IPS-20b (cell line): ENCODE data around the gene SMYD3.

Source experiments
- H3K27ac ChIP-seq: one replicate; pipeline ENCODE4 v1.5.1; 2013; ENCODE audit warnings: low read length
- H3K27me3 ChIP-seq: 2 replicates; pipeline ENCODE4 v1.6.1; 2013; ENCODE audit warnings: mild to moderate bottlenecking, low read length, inconsistent platforms; ENCODE audit not compliant: insufficient read depth
- H3K36me3 ChIP-seq: 2 replicates; pipeline ENCODE4 v1.6.1; 2013; ENCODE audit warnings: low read depth, mild to moderate bottlenecking, inconsistent platforms, low read length, moderate library complexity; ENCODE audit not compliant: insufficient read depth
- H3K4me1 ChIP-seq: 2 replicates; pipeline ENCODE4 v1.6.1; 2013; ENCODE audit warnings: mild to moderate bottlenecking, control low read depth, inconsistent platforms, low read length, moderate library complexity; ENCODE audit not compliant: insufficient read depth
- H3K4me3 ChIP-seq: 2 replicates; pipeline ENCODE4 v1.5.1; 2013; ENCODE audit warnings: mild to moderate bottlenecking, low read length, inconsistent platforms
- H3K9ac ChIP-seq: 2 replicates; pipeline ENCODE4 v1.6.1; 2013; ENCODE audit warnings: low read depth, mild to moderate bottlenecking, inconsistent platforms, low read length, moderate library complexity
- H3K9me3 ChIP-seq: 2 replicates; pipeline ENCODE4 v1.6.1; 2013; ENCODE audit warnings: mild to moderate bottlenecking, low read depth, low read length, inconsistent platforms; ENCODE audit not compliant: insufficient read depth

Gene SMYD3

DNA sequence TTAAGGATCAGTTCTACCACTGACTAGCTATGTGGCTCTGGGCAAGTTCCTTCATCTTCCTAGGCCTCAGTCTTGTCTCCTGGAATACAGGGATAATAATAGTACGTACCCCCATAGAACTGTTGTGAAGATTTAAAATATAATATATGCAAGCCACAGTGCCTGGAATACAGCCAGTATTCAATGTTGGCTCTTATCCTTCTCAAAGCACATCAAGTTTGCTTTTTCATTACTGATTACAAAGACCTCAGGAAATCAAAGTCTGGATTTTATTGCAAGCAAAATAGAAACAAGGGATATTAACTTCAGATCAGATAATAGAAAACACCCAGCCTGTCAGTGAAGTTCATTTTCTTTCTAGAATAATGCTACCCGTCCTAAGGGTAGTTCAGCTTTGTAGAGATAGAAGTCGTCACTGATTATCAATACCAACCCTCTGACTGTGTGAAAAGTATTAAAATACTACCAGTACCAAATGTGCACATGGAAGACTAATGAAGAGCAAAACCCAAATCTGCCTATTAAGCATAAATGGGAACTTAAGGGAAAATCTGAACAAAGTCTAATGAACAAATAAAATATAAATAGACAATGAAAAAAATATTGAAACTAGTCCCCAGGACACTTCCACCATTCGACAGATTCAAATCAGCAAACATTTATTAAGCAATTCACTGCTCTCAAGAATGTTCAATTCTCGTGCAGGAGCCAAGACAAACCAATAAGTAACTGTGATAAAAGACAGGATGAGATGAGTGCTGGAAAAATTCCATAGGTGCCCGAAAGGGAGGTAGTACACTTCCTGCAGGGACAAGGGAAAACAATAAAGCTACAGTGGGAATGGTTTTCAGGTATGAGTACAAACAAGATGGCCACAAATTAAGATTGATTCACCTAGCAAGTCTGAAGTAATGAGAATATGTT, 206.2 kb downstream of the SMYD3 start:
- no peak overlapping the region for H3K9ac ChIP-seq
- H3K36me3 ChIP-seq: no peaks in the 10 kb centered on the region
- H3K27me3 ChIP-seq: no peaks in the 10 kb centered on the region
- no peak overlapping the region for H3K4me3 ChIP-seq
- no peak overlapping the region for H3K27ac ChIP-seq
- H3K4me1 ChIP-seq: peaks cover 9% of the 10 kb centered on the region; the same call in 1 of the 2 replicates
- H3K9me3 ChIP-seq: no peaks in the 10 kb centered on the region

DNA sequence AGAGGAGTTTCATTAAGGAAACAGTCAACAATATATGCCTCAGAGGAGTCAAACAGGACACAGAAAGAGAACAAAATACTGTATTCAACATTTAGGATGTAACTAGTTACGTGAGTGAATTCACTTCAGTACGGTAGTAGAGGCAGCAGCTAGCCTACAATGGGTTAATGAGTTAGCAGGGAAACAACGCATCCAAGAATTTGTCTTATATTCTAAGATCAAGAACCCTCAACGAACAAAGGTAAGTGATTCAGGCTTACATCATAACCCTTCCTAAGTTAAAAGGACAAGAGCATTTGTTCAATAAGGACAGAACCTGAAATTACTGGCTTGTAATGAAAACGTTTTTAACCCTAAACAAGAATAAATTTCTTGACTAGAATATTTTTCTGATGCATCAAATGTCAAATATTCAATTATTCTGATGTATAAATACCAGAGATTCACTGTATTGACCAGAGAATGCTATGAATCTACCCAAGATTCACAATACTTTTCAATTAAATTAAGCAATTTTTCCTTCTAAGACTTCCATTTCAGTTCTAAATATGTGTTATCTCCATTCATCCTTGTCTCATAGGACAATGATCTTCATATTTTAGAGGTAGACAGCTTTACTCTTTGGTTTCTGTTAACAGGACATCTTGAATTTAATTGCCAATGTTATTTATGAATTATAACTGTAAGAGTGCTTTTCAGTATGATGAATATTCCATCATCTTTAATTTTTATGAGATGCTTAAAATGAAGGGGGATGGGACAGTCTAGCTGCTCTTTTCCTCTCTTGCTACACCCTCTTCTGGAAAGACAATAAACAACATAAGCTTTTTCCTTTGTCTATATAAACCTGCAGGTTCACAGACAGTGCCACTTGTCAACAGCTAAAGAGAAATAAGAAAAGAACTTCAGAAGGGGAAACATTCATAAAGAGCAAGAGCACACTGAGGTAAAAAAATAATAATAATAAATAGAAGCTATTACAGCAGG, 209.5 kb downstream of the SMYD3 start:
- no peaks in the 10 kb centered on the region for H3K36me3 ChIP-seq
- H3K4me3 ChIP-seq: no peak overlapping the region
- no peak overlapping the region for H3K9ac ChIP-seq
- H3K4me1 ChIP-seq: peaks cover 2% of the 10 kb centered on the region; the same call in 1 of the 2 replicates
- no peaks in the 10 kb centered on the region for H3K27me3 ChIP-seq
- H3K9me3 ChIP-seq: no peaks in the 10 kb centered on the region
- H3K27ac ChIP-seq: no peak overlapping the region

DNA sequence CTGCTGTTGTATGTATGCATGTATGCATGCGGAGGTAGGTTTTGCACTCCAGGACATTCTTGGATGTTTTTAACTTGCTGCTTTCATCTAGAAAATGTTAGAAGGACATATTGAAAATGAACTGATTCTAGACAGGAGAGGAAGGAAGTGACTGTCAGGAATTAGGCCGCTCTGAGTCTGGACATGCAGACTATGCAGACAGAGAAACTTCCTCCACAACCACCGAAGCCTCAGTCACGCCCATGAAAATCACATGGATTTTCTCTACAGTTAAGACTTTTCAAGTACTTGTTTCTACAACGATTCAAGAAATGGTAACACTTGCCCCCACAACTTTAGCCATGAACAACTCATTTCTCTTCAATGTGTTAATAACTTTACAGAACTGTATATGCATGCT, 211.1 kb downstream of the SMYD3 start:
- Histone ChIP-seq H3K27me3 (no peaks in the 10 kb centered on the region), H3K9ac (no peak overlapping the region), H3K36me3 (no peaks in the 10 kb centered on the region), H3K27ac (no peak overlapping the region), H3K9me3 (no peaks in the 10 kb centered on the region), H3K4me3 (no peak overlapping the region), H3K4me1 (peaks cover 2% of the 10 kb centered on the region; the same call in 1 of the 2 replicates)

DNA sequence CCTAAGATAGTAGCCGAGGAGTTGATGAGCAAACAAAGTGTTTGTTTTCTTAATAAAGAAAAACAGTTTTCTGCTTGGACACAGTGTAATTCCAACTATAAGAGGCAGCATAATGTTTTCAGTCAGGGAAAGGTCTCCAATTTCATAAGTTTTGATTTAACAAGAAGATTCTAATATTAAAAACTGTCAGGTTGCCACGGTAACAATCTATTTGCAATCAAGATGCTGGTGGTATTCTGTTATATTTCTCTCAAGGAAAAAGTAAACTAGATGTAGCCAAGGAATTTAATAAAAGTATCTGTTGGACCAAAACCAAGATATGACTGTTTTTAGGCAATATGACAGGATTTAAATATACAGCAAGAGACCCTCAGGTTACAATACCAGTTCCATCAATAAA, 211.7 kb downstream of the SMYD3 start:
- Histone ChIP-seq H3K4me1 (peaks cover 2% of the 10 kb centered on the region; the same call in 1 of the 2 replicates), H3K27me3 (no peaks in the 10 kb centered on the region), H3K27ac (no peak overlapping the region), H3K36me3 (no peaks in the 10 kb centered on the region), H3K4me3 (no peak overlapping the region), H3K9me3 (no peaks in the 10 kb centered on the region), H3K9ac (no peak overlapping the region)

DNA sequence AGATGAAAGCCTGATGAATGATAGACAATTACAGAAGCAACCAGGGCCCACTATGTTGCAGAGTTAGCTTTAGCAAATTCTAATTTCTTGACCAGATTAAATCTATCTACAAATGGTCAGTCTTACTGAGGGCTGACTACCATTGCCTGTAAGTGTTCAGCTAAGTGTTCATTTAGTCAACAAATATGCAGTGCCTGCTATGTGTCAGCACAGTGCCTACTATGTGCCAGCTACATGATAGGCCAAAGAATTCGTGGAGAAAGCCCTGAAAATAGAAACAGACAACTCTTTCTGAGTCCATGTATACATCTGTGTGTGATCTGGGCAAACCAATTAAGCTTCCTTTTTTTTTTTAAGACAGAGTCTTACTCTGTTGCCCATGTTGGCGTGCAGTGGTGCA, 212.8 kb downstream of the SMYD3 start:
- Histone ChIP-seq H3K27ac (no peak overlapping the region), H3K27me3 (no peaks in the 10 kb centered on the region), H3K4me1 (peaks cover 2% of the 10 kb centered on the region; the same call in 1 of the 2 replicates), H3K36me3 (no peaks in the 10 kb centered on the region), H3K9me3 (no peaks in the 10 kb centered on the region), H3K4me3 (no peak overlapping the region), H3K9ac (no peak overlapping the region)

DNA sequence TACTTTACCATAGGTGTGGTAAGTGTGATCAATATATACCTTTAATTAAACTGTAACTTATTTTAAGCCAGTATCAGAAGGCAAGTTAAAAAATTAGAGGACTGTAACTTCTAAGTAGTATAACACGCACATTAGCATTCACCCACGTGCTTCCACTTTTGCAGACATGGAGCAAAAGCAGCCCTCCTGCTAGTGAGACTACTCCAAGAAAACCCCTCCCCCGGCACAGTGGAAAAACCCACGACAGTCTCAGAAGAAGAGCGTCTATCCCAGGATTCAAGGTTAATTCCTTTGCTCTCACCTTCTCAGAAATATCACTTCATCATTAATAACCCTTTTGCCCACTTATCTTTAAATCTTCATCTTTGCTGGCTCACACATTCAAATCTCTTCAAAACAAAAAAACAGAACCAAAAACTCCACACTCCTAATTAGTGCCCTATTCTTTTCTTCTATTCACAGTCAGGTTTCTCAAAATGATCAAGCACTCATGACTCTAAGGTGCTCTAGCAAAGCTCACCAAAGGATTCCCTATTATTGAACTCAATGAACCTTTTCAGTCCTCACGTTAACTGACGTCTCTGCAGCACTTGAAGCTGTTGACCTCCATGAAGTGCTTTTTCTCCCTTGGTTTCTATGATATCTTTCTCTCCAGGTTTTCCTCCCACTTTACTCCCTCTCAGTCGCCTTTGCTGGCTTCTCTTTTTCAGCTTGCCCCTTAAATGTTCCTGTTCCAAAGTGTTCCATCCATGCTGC, 213.5 kb downstream of the SMYD3 start:
- Histone ChIP-seq H3K36me3 (no peaks in the 10 kb centered on the region), H3K9me3 (no peaks in the 10 kb centered on the region), H3K9ac (no peak overlapping the region), H3K27ac (no peak overlapping the region), H3K4me1 (peaks cover 2% of the 10 kb centered on the region; the same call in 1 of the 2 replicates), H3K27me3 (no peaks in the 10 kb centered on the region), H3K4me3 (no peak overlapping the region)

DNA sequence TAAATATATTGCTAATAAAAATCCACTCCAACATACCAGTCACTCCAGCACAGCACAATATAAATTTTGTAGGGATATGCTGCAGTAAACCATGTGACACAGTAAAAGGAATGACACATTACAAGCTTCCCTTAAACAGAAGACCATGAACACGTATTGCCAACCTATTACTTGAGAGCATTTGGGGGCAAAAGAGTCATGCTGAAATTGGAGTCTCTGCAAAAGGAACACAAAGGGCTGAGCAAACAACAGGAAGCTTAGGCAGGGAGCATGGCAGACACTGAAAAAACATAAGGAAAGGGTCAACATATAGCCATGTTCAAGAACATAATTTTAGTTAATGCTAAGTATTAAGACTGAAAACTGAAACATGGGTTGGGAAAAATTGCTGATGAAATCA, 214.5 kb downstream of the SMYD3 start:
- H3K36me3 ChIP-seq: no peaks in the 10 kb centered on the region
- H3K4me1 ChIP-seq: peaks cover 2% of the 10 kb centered on the region; the same call in 1 of the 2 replicates
- no peak overlapping the region for H3K9ac ChIP-seq
- H3K9me3 ChIP-seq: no peaks in the 10 kb centered on the region
- no peak overlapping the region for H3K4me3 ChIP-seq
- no peaks in the 10 kb centered on the region for H3K27me3 ChIP-seq
- no peak overlapping the region for H3K27ac ChIP-seq

DNA sequence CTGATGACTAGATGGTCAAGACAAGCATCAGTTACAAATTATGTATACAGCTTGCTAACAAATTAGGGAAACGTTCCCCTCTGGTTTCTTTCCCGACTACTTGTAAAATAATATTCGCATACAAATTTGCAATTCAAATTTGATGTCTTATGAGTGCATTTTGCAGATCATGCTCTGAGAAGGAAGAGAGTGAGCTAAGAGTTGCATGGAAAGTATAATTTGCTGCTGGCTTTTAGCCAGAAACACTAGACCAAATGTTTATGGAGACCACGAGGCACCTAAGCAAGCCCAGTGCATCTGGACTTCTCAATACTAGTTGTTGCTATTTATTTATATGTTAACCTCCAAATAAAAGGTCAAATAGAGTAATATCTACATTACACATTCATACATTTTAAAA, 216.0 kb downstream of the SMYD3 start:
- no peaks in the 10 kb centered on the region for H3K27me3 ChIP-seq
- no peak overlapping the region for H3K4me3 ChIP-seq
- H3K9me3 ChIP-seq: no peaks in the 10 kb centered on the region
- H3K36me3 ChIP-seq: no peaks in the 10 kb centered on the region
- H3K4me1 ChIP-seq: peaks cover 2% of the 10 kb centered on the region; the same call in 1 of the 2 replicates
- H3K9ac ChIP-seq: no peak overlapping the region
- no peak overlapping the region for H3K27ac ChIP-seq

DNA sequence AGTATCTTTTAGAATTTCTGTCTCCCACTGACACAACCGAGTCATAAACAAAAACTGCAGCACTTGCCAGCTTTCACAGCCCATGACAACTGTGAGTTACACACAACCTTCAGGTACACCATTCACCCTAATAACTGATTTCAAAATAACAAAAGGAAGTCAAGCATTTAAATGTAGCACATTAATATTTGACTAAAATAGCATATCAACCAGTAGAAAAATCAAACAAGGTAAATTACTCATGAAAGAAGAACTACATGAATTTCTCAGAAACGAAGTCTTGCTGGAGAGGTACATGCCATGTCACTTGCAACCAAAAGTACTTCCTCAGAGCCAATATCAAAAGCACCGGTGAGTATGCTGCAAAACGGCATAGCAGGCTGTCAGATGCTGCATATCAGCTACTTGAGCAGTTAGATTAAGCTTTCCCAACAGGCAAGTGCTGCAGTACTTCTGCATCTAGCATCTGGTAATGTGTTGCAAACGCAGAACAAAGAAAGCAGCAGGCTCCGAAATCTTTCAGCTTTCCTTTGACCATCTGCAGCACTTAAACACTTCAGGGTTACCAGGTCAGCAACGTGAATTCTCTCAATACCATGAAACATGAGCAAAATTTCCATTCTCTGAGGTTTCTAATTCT, 223.2 kb downstream of the SMYD3 start:
- Histone ChIP-seq H3K4me1 (0 out of 2 replicates have a peak, but pooled peaks cover 3% of the 10 kb centered on the region), H3K9me3 (no peaks in the 10 kb centered on the region), H3K27me3 (no peaks in the 10 kb centered on the region), H3K4me3 (no peak overlapping the region), H3K36me3 (no peaks in the 10 kb centered on the region), H3K9ac (no peak overlapping the region), H3K27ac (no peak overlapping the region)

DNA sequence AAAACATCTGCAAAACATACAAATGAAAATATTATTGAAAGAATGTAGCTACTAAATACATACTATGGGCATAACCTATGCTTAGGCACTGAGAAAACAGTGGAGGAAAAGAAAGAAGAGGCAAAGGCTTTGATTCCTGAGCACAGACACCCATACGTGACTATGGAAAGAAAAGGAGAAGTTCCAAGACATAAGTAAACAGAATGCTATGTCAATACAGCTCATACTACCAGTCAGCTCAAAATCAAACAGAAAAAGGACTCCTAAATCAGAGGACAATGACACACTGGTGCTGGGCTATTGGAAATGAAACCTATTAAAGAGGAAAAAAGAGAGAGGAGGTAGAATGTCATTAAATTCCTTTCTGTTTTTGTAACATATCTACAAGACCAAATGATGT, 225.4 kb downstream of the SMYD3 start:
- no peaks in the 10 kb centered on the region for H3K36me3 ChIP-seq
- H3K4me1 ChIP-seq: 0 out of 2 replicates have a peak, but pooled peaks cover 3% of the 10 kb centered on the region
- no peaks in the 10 kb centered on the region for H3K27me3 ChIP-seq
- H3K27ac ChIP-seq: no peak overlapping the region
- no peak overlapping the region for H3K9ac ChIP-seq
- no peaks in the 10 kb centered on the region for H3K9me3 ChIP-seq
- no peak overlapping the region for H3K4me3 ChIP-seq
